GM12878 (cell line): ENCODE data around the gene FAM193B.

Experiments
- EZH2 ChIP-seq: IDR thresholded peaks from 2 replicates; pipeline ENCODE4 v1.6.1; 2012; ENCODE audit warnings: low read depth, mild to moderate bottlenecking, control low read depth, inconsistent platforms, low read length, borderline replicate concordance; ENCODE audit not compliant: control insufficient read depth
- NRF1 ChIP-seq: conservative IDR thresholded peaks from 2 replicates; pipeline ENCODE4 v1.6.1; 2011; ENCODE audit warnings: mild to moderate bottlenecking, low read depth, low read length, improper control_type of control experiment

DNA sequence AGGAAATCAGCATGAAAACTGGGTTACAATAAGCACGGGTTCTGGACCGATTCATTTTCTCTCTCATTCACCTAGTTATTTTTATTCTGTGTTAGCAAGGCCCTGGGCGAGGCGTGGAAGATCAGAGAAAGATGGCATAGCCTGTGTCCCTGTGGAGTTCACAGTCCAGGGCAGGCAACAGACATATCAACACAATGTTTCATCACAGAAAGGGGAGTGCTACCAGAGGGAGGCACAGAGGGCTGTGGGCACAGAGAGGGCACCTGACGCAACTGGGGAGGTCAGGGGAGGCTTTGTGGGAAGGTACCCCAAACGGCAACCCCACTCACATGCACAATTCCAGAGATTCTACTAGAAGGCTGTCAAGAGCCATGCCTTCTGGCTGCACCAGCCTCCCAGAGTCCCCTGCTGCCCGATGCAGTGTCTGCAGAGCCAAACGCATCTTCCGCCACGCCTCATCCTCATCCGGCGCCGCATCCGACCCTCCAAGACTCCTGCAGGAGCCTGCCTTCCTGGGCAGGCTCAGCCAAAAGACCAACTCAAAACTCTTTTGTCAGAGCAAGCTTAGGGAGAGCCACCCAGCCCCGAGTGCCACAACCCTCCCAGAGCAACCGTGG is 1.4 kb downstream of the FAM193B start:
- TF ChIP-seq NRF1: no peak
- no peak for TF ChIP-seq EZH2
